Fibroblast of lung (primary cell): Measurements from ENCODE around the gene MRPS15.

Experiments
- CTCF ChIP-seq, 2 donors: IDR thresholded peaks in 1 of 2; conservative IDR thresholded peaks in 1 of 2; 1 replicate in 1 of 2; 2 replicates in 1 of 2; pipeline ENCODE4 v1.5.1; 2011 to 2012; ENCODE audit warnings: low read length in 2 of 2, control low read depth in 1 of 2, inconsistent platforms in 1 of 2, low read depth in 1 of 2, mild to moderate bottlenecking in 1 of 2
- EZH2 ChIP-seq: IDR thresholded peaks from 2 replicates; pipeline ENCODE4 v1.5.1; 2012; ENCODE audit warnings: low read length, control low read depth, mild to moderate bottlenecking; ENCODE audit errors: missing control alignments

- TF ChIP-seq CTCF (conservative IDR thresholded peaks at IDR 0.05 in 1 of 2, IDR thresholded peaks at IDR 0.05 in 1 of 2; ENCODE audit: low read depth in 1 of 2, low read length in 2 of 2), result no peak
- no peak for TF ChIP-seq EZH2
Observed at GRCh38 chr1:36448530-36449056, 15.6 kb downstream of the MRPS15 start.
